SK-N-SH treated with all-trans-retinoic acid at 6 μM for 48 hours (cell line): ENCODE data around the gene KMT2A.

Source experiments
- ATAC-seq: fragments of 200-7000 bp; cut with Tn5 transposase; 3 replicates; pipeline ENCODE4 v1.9.1; 2020; ENCODE audit warnings: mild to moderate bottlenecking, moderate library complexity
- BACH2 ChIP-seq: fragments of 250-450 bp; sonication (Bioruptor Pico); IDR thresholded peaks from 2 replicates; pipeline ENCODE4 v1.9.0; 2021; ENCODE audit warnings: mild to moderate bottlenecking, borderline replicate concordance
- CSDC2 ChIP-seq: fragments of 250-450 bp; sonication (Bioruptor Pico); IDR thresholded peaks from 2 replicates; pipeline ENCODE4 v1.5.0; 2020; ENCODE audit warnings: mild to moderate bottlenecking, moderate library complexity
- GLIS3 ChIP-seq: fragments of 250-450 bp; sonication (Bioruptor Pico); IDR thresholded peaks from 2 replicates; pipeline ENCODE4 v1.5.0; 2020; ENCODE audit warnings: mild to moderate bottlenecking, moderate library complexity
- ISL1 ChIP-seq: fragments of 250-450 bp; sonication (Bioruptor Pico); IDR thresholded peaks from 2 replicates; pipeline ENCODE4 v2.1.2; 2022; ENCODE audit warnings: mild to moderate bottlenecking, moderate library complexity
- PATZ1 ChIP-seq: fragments of 250-450 bp; sonication (Bioruptor Pico); IDR thresholded peaks from 2 replicates; pipeline ENCODE4 v1.8.0; 2020; ENCODE audit warnings: mild to moderate bottlenecking, moderate library complexity, borderline replicate concordance
- POU6F1 ChIP-seq: fragments of 250-450 bp; sonication (Bioruptor Pico); IDR thresholded peaks from 2 replicates; pipeline ENCODE4 v1.8.0; 2021; ENCODE audit warnings: low read depth, mild to moderate bottlenecking, moderate library complexity, borderline replicate concordance
- PPARA ChIP-seq: fragments of 250-450 bp; sonication (Bioruptor Pico); IDR thresholded peaks from 2 replicates; pipeline ENCODE4 v1.5.0; 2020; ENCODE audit warnings: mild to moderate bottlenecking, borderline replicate concordance
- RARB ChIP-seq: fragments of 250-450 bp; sonication (Bioruptor Pico); IDR thresholded peaks from 2 replicates; pipeline ENCODE4 v1.8.0; 2021; ENCODE audit warnings: mild to moderate bottlenecking, moderate library complexity
- SNAI2 ChIP-seq: fragments of 250-450 bp; sonication (Bioruptor Pico); IDR thresholded peaks from 2 replicates; pipeline ENCODE4 v1.5.0; 2020; ENCODE audit warnings: mild to moderate bottlenecking, moderate library complexity
- TCF4 ChIP-seq: fragments of 250-450 bp; sonication (Bioruptor Pico); IDR thresholded peaks from 2 replicates; pipeline ENCODE4 v1.8.0; 2021; ENCODE audit warnings: mild to moderate bottlenecking, moderate library complexity, borderline replicate concordance
- TSHZ2 ChIP-seq: fragments of 250-450 bp; sonication (Bioruptor Pico); IDR thresholded peaks from 2 replicates; pipeline ENCODE4 v1.5.0; 2020; ENCODE audit warnings: mild to moderate bottlenecking, moderate library complexity
- ZC3H10 ChIP-seq: fragments of 250-450 bp; sonication (Bioruptor Pico); IDR thresholded peaks from 2 replicates; pipeline ENCODE4 v1.5.1; 2021; ENCODE audit warnings: mild to moderate bottlenecking, moderate library complexity
- ZFP3 ChIP-seq: fragments of 250-450 bp; sonication (Bioruptor Pico); IDR thresholded peaks from 2 replicates; pipeline ENCODE4 v1.5.0; 2020; ENCODE audit warnings: mild to moderate bottlenecking, moderate library complexity
- ZFP30 ChIP-seq: fragments of 450-650 bp; formaldehyde crosslinking; IDR thresholded peaks from 2 replicates; pipeline ENCODE4 v1.5.0; 2022; ENCODE audit warnings: mild to moderate bottlenecking, moderate library complexity
- ZNF565 ChIP-seq: fragments of 450-650 bp; formaldehyde crosslinking; conservative IDR thresholded peaks from 2 replicates; pipeline ENCODE4 v1.5.0; 2020; ENCODE audit warnings: low read depth, mild to moderate bottlenecking, moderate library complexity
- ZNF70 ChIP-seq: fragments of 450-650 bp; formaldehyde crosslinking; IDR thresholded peaks from 2 replicates; pipeline ENCODE4 v1.5.0; 2020; ENCODE audit warnings: mild to moderate bottlenecking, moderate library complexity
- ZNF8 ChIP-seq: fragments of 450-650 bp; formaldehyde crosslinking; IDR thresholded peaks from 2 replicates; pipeline ENCODE4 v1.5.0; 2020; ENCODE audit warnings: mild to moderate bottlenecking, moderate library complexity

The KMT2A gene

GRCh38 chr11:118528511-118528910, 92.2 kb downstream of the KMT2A start (continued):
- no peak for TF ChIP-seq GLIS3 (CRISPR knock-in tag)
- TF ChIP-seq POU6F1 (CRISPR knock-in tag): no peak

- no peak for ATAC-seq
- no peak for TF ChIP-seq PPARA (CRISPR knock-in tag)
- no peak for TF ChIP-seq ZC3H10
- TF ChIP-seq ZFP3 (CRISPR knock-in tag): no peak
- no peak for TF ChIP-seq CSDC2 (CRISPR knock-in tag)
- no peak for TF ChIP-seq BACH2 (CRISPR knock-in tag)
- no peak for TF ChIP-seq ISL1 (CRISPR knock-in tag)
- TF ChIP-seq SNAI2 (CRISPR knock-in tag): no peak
- no peak for TF ChIP-seq ZFP30 (CRISPR knock-in tag)
Measured at GRCh38 chr11:118529584-118530175, 93.4 kb downstream of the KMT2A start.

GRCh38 chr11:118530180-118530682, 93.9 kb downstream of the KMT2A start:
- no peak for TF ChIP-seq TSHZ2 (CRISPR knock-in tag)
- no peak for TF ChIP-seq ZNF8
- no peak for TF ChIP-seq TCF4 (CRISPR knock-in tag)
- no peak for TF ChIP-seq BACH2 (CRISPR knock-in tag)
- ATAC-seq: peak; percentile 8

GRCh38 chr11:118530683-118531596, 94.6 kb downstream of the KMT2A start, which contains the start of gene TMEM25:
Gene TMEM25 (plus strand): TSS chr11:118531192. CDS start chr11:118531802, 610 bp downstream.
- TF ChIP-seq PPARA (CRISPR knock-in tag): no peak
- TF ChIP-seq ZFP3 (CRISPR knock-in tag): 0 out of 2 replicates have a peak, but pooled peaks have one; percentile 37
- TF ChIP-seq, all 23 proteins: peak for 1
- peak; percentile 87 for ATAC-seq

GRCh38 chr11:118531597-118532084, 95.3 kb downstream of the KMT2A start:
- TF ChIP-seq ZNF70 (CRISPR knock-in tag): no peak
- no peak for TF ChIP-seq CSDC2 (CRISPR knock-in tag)
- ATAC-seq: peak; percentile 8

- ATAC-seq: no peak
- no peak for TF ChIP-seq PATZ1 (CRISPR knock-in tag)
- TF ChIP-seq ZNF565 (CRISPR knock-in tag): no peak
- no peak for TF ChIP-seq RARB (CRISPR knock-in tag)
- TF ChIP-seq ZC3H10: no peak
Measured at GRCh38 chr11:118532091-118532490, 95.8 kb downstream of the KMT2A start.
